HUES48 (cell line): ENCODE measurements around the gene CWC15.
"Not testable (repeated sequence)": the region's sequence is repeated elsewhere in the genome, so short reads cannot be mapped to it uniquely, and the experiment has no call there.

ENCODE experiments used
- H3K27ac ChIP-seq: one replicate; pipeline ENCODE4 v1.7.0; 2013; ENCODE audit warnings: low read depth, low read length, inconsistent platforms
- H3K27me3 ChIP-seq: 2 replicates; pipeline ENCODE4 v1.6.1; 2013; ENCODE audit warnings: mild to moderate bottlenecking, low read length; ENCODE audit not compliant: control insufficient read depth, insufficient read depth
- H3K36me3 ChIP-seq: 2 replicates; pipeline ENCODE4 v1.6.1; 2013; ENCODE audit warnings: low read length; ENCODE audit not compliant: control insufficient read depth, insufficient read depth
- H3K4me1 ChIP-seq: 2 replicates; pipeline ENCODE4 v1.6.1; 2013; ENCODE audit warnings: mild to moderate bottlenecking, low read length; ENCODE audit not compliant: control insufficient read depth, insufficient read depth
- H3K4me3 ChIP-seq: 2 replicates; pipeline ENCODE4 v1.5.1; 2013; ENCODE audit warnings: mild to moderate bottlenecking, low read depth, low read length
- H3K9ac ChIP-seq: 2 replicates; pipeline ENCODE4 v1.6.1; 2013; ENCODE audit warnings: mild to moderate bottlenecking, low read depth, low read length, moderate library complexity
- H3K9me3 ChIP-seq: 2 replicates; pipeline ENCODE4 v1.6.1; 2013; ENCODE audit warnings: low read length; ENCODE audit not compliant: control insufficient read depth, insufficient read depth

Gene CWC15

GRCh38 chr11:94932072-94932471, 41.3 kb downstream of the CWC15 start:
- not testable (repeated sequence) for H3K36me3 ChIP-seq, H3K9ac ChIP-seq, H3K4me3 ChIP-seq, H3K27me3 ChIP-seq, H3K9me3 ChIP-seq, H3K27ac ChIP-seq
- peaks cover 12% of the 10 kb centered on the region; the same call in 1 of the 2 replicates for H3K4me1 ChIP-seq

GRCh38 chr11:94928117-94928990, 45.0 kb downstream of the CWC15 start:
- H3K4me3 ChIP-seq = no peak overlapping the region
- no peak overlapping the region for H3K9ac ChIP-seq
- no peaks in the 10 kb centered on the region for H3K36me3 ChIP-seq
- peaks cover 8% of the 10 kb centered on the region for H3K4me1 ChIP-seq
- H3K27me3 ChIP-seq = no peaks in the 10 kb centered on the region
- H3K27ac ChIP-seq = no peak overlapping the region
- H3K9me3 ChIP-seq = no peaks in the 10 kb centered on the region

- H3K9me3 ChIP-seq = no peaks in the 10 kb centered on the region
- no peak overlapping the region for H3K9ac ChIP-seq
- H3K27ac ChIP-seq = no peak overlapping the region
- H3K27me3 ChIP-seq = no peaks in the 10 kb centered on the region
- peaks cover 8% of the 10 kb centered on the region; the same call in 1 of the 2 replicates for H3K4me1 ChIP-seq
- no peak overlapping the region for H3K4me3 ChIP-seq
- H3K36me3 ChIP-seq = no peaks in the 10 kb centered on the region
These were observed 46.6 kb downstream of the CWC15 start for GRCh38 chr11:94926698-94927237.

- no peaks in the 10 kb centered on the region for H3K27me3 ChIP-seq
- H3K4me1 ChIP-seq = peaks cover 8% of the 10 kb centered on the region; the same call in 1 of the 2 replicates
- H3K27ac ChIP-seq = peak overlapping the region; percentile 1
These were observed 47.1 kb downstream of the CWC15 start for GRCh38 chr11:94926271-94926625.

DNA sequence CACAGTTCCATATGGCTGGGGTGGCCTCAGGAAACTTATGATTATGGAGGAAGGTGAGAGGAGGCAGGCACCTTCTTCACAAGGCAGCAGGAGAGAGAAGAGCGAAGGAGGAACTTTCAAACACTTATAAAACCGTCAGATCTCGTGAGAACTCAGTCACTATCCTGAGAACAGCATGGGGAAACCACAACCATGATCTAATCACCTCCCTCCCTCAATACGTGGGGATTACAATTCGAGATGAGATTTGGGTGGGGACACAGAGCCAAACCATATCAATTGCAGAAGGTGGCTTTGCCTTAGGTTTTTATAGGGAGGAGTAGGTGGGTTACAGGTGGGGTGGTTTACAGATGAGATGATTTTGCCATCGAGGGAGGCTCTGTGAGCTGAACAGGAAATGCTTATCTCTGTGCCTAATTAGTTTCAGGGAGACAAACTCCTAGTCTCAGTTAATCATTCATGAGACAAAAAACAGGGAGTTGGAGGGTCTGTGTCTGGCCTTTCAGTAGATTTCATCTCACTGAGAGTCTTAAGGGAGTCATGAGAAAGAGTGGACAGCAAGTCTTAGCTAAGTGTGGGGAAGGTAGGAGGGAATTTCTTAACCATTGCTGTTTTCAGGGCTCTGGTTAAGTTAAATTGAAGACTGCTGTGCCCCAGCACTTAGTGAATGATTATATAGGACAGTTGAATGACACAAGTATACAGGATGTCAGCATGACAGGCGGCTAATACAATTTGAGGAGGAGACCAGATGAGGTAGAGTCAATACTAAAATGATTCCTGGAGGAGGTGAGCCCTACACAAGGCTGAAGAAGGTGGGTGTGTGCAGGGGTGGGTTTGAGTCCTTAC, 47.7 kb downstream of the CWC15 start:
- Histone ChIP-seq H3K27ac (peak overlapping the region; percentile 1), H3K9ac (no peak overlapping the region), H3K4me1 (peaks cover 8% of the 10 kb centered on the region; the same call in 1 of the 2 replicates), H3K27me3 (no peaks in the 10 kb centered on the region), H3K9me3 (no peaks in the 10 kb centered on the region), H3K36me3 (no peaks in the 10 kb centered on the region), H3K4me3 (no peak overlapping the region)

More at GRCh38 chr11:94926271-94926625, 47.1 kb downstream of the CWC15 start:
- no peaks in the 10 kb centered on the region for H3K9me3 ChIP-seq
- no peak overlapping the region for H3K9ac ChIP-seq
- H3K4me3 ChIP-seq = no peak overlapping the region
- no peaks in the 10 kb centered on the region for H3K36me3 ChIP-seq

GRCh38 chr11:94924612-94925011, 48.7 kb downstream of the CWC15 start:
- Histone ChIP-seq H3K4me1 (peaks cover 8% of the 10 kb centered on the region; the same call in 1 of the 2 replicates), H3K27me3 (no peaks in the 10 kb centered on the region), H3K27ac (no peak overlapping the region), H3K36me3 (no peaks in the 10 kb centered on the region), H3K9me3 (no peaks in the 10 kb centered on the region), H3K9ac (no peak overlapping the region), H3K4me3 (no peak overlapping the region)

DNA sequence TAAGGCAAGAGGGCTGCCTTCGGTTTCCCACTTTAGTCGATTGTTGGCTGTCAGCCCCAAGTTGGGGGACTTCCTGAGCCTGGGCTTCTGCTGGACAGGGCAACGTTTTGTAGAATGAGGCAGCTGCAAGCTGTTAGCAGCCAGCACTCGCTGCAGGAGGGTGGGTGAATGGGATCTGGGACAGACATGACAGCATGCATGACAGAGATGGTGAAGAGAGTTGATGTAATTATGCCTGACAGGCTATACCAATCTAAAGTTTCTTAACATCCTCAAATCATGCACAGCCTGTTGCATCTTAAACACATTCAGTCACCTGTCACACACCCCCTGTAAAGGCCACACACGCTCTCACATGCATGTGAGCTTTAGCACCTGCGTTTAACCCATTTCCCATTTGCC, 49.2 kb downstream of the CWC15 start:
- no peaks in the 10 kb centered on the region for H3K9me3 ChIP-seq
- peaks cover 8% of the 10 kb centered on the region; the same call in 1 of the 2 replicates for H3K4me1 ChIP-seq
- no peak overlapping the region for H3K27ac ChIP-seq
- H3K9ac ChIP-seq = no peak overlapping the region
- H3K27me3 ChIP-seq = no peaks in the 10 kb centered on the region
- H3K4me3 ChIP-seq = no peak overlapping the region
- no peaks in the 10 kb centered on the region for H3K36me3 ChIP-seq

DNA sequence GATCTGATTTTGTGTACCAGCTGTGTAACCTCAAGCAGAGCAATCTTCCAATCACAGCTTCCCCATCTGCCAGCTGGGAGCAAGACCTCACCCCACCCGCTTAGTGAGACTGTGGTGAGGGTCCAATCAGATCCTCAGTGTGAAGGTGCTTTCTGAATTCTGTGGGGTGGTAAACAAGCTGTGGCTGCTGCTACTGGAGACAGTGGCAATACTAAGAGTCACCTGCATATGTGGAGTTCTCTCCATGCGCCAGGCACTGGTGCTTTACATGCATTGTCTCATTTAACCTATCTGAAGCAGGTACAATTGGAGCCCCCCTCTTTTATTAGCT, 50.4 kb downstream of the CWC15 start:
- peaks cover 8% of the 10 kb centered on the region; the same call in 1 of the 2 replicates for H3K4me1 ChIP-seq
- no peaks in the 10 kb centered on the region for H3K36me3 ChIP-seq
- no peak overlapping the region for H3K27ac ChIP-seq
- H3K4me3 ChIP-seq = no peak overlapping the region
- H3K27me3 ChIP-seq = no peaks in the 10 kb centered on the region
- no peak overlapping the region for H3K9ac ChIP-seq
- H3K9me3 ChIP-seq = no peaks in the 10 kb centered on the region

- no peak overlapping the region for H3K4me3 ChIP-seq
- no peaks in the 10 kb centered on the region for H3K9me3 ChIP-seq
- no peaks in the 10 kb centered on the region for H3K36me3 ChIP-seq
- H3K9ac ChIP-seq = no peak overlapping the region
- H3K4me1 ChIP-seq = peaks cover 8% of the 10 kb centered on the region; the same call in 1 of the 2 replicates
- H3K27me3 ChIP-seq = no peaks in the 10 kb centered on the region
- no peak overlapping the region for H3K27ac ChIP-seq
These were observed 50.9 kb downstream of the CWC15 start for GRCh38 chr11:94922321-94923003.

DNA sequence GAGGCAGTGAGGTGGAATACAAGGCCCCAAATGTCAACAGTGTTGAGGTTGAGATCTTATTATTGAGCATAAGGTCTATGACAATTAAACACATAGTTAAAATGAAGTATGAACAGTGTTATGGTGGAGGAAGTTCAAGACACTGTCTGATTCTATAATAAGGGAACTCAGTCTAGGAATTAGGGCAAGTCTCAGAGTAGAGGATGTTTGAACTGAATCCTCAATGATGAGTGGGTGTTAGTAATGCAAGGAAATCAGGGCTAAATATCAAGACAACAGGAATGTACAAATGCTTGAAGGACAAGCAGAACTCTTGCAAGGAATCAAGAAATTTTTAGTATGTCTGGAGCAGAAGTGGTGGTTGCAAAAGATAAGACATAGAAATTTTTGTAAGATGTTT, 53.0 kb downstream of the CWC15 start:
- Histone ChIP-seq H3K4me1 (no peaks in the 10 kb centered on the region), H3K27me3 (no peaks in the 10 kb centered on the region), H3K9ac (no peak overlapping the region), H3K9me3 (no peaks in the 10 kb centered on the region), H3K36me3 (no peaks in the 10 kb centered on the region), H3K4me3 (no peak overlapping the region), H3K27ac (no peak overlapping the region)
